Measurements from ENCODE around the gene RNF11.

Gene RNF11

DNA sequence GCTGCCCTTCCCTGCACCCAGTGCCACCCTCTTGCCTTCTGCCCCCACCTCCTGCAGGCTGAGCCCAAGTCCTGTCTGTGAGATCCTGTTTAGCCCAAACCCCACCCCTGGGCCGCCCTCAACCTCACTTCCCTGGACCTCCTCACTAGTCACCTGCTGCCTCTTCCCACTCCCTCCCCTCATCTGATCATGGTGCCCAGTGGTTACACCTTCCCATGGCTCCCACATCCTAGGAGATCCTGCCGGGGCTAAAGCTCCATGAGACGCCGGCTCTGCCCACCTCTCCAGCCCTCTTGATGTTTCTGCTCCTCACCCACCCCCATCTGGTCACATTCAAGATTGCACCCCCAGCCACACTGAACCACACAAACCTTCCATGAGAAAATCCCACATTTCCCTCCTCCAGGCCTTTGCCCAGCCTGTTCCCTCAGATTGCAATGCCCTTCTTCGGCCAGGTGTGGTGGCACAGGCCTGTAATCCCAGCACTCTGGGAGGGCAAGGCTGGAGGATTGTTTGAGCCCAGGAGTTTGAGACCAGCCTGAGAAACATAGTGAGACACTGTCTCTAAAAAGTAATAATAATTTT is 77.3 kb downstream of the RNF11 start:
- no peak for DNase-seq (ENCODE audit: low read depth in 2 of 2)

DNA sequence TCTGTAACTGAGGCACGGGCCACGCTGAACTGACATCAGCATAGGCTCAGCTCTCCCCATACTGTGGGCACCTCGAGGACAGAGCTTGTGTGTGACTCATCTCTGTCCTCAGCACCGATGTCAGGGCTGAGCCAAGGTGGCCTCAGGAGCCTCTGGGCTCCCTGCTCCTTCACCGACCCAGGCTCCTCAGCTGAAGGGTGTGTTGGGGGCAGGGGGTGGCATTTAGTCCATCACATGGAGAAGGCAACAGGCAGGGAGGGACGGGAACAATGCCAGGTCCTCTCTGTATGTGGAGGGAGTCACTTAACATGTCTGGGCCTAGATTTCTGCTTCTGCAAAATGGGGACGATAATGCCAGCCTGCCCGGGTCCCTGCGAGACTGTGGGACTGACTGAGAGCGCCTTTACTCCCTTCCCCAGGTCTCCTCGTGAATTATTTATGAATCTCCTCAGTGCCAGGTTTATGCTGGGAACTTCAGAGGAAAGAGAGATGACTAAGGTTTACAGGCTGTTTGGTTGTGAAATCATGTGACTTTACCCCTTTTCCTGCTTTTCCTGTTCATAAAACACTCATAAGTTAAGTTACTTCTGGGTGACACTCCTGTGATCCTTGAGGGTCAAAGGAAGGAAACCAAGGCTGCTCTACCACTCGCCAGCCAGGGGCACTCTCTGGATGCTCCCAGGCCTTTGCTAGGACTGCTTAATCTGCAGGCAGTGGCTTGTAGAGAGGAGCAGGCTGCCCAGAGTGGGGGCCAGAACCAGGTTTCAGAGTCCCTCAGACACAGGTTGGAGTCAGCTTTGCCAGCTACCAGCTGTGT is 78.1 kb downstream of the RNF11 start:
- no peak for DNase-seq (ENCODE audit: low read depth in 2 of 2)

DNA sequence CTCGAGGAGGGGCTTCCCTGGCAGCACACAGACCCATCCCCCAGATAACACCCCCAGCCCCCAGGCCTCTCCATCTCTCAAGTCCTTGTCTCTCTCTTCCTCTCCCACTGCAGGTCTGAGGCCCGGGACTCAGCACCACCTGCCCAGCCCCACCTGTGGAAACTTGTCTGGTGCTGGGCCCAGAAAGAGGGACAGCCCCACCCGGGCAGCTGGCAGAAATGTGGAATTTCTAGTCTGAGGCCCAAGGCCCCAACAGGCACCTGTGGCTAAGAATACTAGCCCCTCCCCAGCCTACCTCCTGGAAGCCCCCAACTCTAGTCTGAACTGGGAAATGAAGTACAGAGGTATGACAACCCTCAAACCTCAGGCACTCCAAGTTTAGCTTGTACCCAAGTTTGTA is 78.9 kb downstream of the RNF11 start:
- DNase-seq (ENCODE audit: low read depth in 2 of 2) = no peak

DNA sequence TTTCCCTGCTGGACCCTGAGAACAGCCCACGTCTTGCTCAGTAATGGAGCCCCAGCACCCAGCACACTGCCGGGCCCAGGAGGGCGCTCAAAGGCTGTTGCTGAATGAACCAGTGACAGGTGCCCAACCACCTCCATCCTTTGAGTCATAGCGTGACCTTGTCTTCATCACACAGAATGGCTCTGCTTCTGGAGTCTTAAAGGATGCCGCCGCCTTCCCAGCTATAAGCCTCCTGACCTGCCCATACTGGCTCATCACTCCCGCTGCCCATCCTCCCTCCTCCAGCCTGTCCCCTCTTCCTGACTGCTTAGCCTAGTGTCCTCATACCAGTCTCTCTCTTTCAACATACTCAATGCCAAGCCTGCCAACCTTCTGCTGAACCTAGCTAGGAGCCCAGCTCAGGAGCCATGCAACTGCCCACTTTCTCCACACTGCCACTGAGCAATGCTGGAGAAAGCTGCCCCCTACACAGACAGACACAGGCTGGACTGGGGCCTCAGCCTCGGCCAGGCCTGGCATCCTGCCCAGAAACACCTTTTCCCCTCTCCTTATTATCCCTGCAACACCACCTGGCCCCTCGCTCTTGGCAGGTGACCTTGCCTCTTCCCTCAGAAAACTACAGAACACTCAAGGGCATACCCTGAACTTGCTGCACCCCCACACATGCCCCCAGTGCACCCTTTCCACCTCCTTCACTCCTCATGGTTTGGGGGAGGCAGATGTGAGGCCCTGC is 80.2 kb downstream of the RNF11 start:
- no peak for DNase-seq (ENCODE audit: low read depth in 2 of 2)

DNA sequence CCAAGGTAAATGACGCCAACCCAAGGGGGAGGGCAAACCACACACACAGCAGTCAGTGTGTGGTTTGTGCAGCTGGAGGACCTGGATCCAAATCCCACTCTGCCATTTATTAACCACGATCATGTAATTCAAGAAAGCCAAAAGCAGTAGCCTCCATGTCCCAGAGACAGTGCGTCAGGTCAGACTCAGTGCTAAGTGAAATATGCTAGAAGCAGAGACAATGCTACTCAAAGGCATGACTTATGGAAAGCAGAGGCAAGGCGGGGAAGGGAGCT is 80.7 kb downstream of the RNF11 start:
- DNase-seq (ENCODE audit: low read depth in 2 of 2) = no peak

DNA sequence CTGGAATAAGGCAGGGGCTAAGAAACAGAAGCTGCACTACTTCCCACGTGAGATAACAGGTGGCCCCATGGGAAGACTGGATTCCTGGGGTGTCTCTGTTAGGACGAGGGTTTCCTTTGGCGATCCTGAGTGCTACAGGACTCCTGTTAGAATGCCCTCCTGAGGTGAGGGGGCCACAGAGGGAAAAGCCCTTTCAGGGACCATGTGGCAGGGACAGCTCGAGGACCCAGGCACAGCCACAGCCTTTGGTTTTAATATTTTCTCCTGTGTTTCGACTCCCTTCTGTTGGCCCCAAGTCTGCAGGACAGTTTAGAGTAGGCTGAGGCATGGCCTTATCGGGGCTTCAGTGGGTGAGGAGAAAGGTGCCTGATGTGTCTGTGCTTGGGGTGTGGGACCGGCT is 81.7 kb downstream of the RNF11 start:
- no peak for DNase-seq (ENCODE audit: low read depth in 2 of 2)

DNA sequence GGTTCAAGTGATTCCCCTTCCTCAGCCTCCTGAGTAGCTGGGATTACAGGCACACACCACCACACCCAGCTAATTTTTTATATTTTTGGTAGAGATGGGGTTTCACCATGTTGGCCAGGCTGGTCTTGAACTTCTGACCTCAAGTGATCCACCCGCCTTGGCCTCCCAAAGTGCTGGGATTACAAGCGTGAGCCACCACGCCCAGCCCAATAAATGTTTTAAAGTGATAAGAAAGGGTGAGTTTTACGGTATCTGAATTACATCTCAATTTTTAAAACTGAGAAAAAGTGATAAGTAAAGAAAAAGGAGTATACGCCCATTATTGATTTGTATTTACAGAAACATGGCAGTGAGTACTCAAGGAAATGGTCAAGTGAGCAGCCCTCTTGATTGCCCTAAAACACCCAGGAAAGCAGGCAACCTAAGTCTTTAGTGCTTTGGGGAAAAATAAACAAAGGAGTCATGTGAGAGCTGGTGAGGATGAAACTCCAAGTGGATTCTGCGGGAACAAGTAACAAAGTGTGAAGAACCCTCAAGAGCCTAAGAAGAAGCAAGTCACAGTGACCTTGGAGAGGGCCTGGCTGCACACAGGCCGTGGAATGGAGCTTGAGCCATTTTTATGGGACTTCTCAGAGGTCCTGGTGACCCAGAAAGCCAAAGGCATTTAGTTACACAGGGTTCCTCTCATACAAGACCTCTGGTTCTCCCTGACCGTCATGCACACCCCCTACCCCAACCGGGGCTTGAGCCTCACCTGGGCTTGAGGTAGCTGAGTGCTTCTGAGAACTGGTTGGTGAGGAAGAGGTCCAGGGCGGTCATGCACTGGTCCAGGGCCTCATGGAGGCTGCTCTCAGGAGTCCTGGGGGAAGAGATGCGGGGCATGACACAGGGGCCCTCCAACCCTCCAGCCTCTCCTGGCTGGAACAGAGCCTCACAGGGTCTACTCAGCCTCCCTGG is 85.2 kb downstream of the RNF11 start:
- DNase-seq (ENCODE audit: low read depth in 2 of 2) = no peak

DNA sequence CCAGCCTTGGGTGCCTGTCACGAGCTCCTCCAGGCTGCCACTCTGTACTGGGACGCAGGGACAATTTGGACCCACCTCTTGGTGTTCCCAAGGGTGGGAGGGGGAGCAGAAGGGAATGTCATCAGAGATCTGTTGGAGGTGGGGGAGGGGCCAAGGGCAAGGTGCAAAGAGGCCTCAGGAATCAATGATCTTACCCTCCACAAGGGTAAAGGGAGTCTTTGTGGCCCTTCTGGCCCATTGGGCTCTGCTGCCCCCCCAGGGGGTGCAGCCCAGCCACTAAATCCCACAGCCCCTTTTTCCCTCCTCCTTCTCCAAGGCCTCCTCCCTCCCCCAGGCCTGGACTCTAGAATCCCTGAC is 85.8 kb downstream of the RNF11 start:
- no peak for DNase-seq (ENCODE audit: low read depth in 2 of 2)

DNA sequence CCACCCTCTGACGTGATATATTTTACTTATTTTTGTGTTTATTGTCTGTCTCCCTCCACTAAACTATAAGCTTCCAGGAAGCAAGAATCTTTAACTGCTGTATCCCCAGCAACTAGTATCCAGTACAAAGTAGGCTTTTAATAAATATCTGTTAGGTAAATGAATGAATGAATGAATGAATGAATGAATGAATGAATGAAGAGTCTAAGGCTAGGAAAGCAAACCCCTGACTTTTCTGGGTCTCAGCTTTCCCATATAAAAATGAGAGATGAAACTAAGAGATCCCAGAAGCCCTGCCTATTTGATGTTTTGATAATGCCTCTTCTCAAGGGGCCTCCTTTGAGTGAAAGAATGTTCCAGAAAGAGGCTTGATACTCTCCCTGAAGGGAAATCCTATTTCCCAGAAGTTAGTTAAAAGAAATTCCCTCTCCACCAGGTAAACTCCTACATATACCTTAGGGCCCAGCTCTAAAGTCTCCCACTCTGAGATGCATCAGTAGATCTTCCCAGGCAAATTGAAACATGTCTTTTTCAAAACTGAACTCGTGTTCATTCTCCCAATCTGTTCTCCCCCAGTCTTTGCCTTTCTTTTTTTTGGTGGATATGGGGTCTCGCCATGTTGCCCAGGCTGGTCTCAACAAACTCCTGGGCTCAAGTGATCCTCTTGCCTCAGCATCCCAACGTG is 86.5 kb downstream of the RNF11 start:
- DNase-seq (ENCODE audit: low read depth in 2 of 2) = no peak
